Endothelial cell of umbilical vein (primary cell): Measurements from ENCODE around the gene ETV3. TPM values are rescaled to one million over a fixed set of nuclear protein-coding genes. Genes with fewer than 3 reads are reported as not detected.

Experiments used
- BruUV-seq: library from RNA; stranded (reverse); fragments of 400-500 nt; replicated peaks from 2 replicates; lab custom pipeline; 2021; lab: Mats Ljungman, UMichigan
- CTCF ChIA-PET: fragments of 300-600, 350-600 bp; sonication (Branson Sonifier 250); formaldehyde crosslinking; loops from one replicate; lab custom pipeline; 2021; ENCODE audit warnings: antibody characterized with exemption, inconsistent platforms; lab: Charles Lee
- POLR2A ChIA-PET: fragments of 300-600, 350-600 bp; sonication (Branson Sonifier 250); formaldehyde crosslinking; loops from one replicate; lab custom pipeline; 2021; ENCODE audit warnings: antibody characterized with exemption, inconsistent platforms; lab: Charles Lee
- DNase-seq: peaks from one replicate; pipeline ENCODE4 v3.0.0-alpha.2; 2011; ENCODE audit warnings: low read depth, low spot score
- FAIRE-seq: peaks from 2 replicates; lab custom pipeline; 2011; peaks lifted over from hg19 to GRCh38; lab: Jason Lieb, UNC
- H2AFZ ChIP-seq: 2 replicates; pipeline ENCODE4 v1.6.0; 2012; ENCODE audit warnings: low read depth, low read length, control low read depth, inconsistent platforms
- H3K27ac ChIP-seq: 2 replicates; pipeline ENCODE4 v1.5.1; 2011; ENCODE audit warnings: low read depth, mild to moderate bottlenecking, control low read depth, low read length, moderate library complexity; ENCODE audit not compliant: insufficient read depth
- H3K27me3 ChIP-seq, 2 experiments: 2 replicates each; pipeline versions ENCODE4 v1.6.0 to v1.6.1; 2011; ENCODE audit warnings: low read length in 2 of 2, mixed read lengths in 1 of 2; ENCODE audit not compliant: control insufficient read depth in 2 of 2, insufficient read depth in 2 of 2
- H3K36me3 ChIP-seq, 2 experiments: 2 replicates in 1 of 2; 3 replicates in 1 of 2; pipeline ENCODE4 v1.5.1; 2011; ENCODE audit warnings: low read length in 2 of 2, mild to moderate bottlenecking in 1 of 2, moderate library complexity in 1 of 2; ENCODE audit not compliant: control insufficient read depth in 2 of 2, insufficient read depth in 2 of 2; ENCODE audit errors: extremely low read depth in 1 of 2
- H3K4me1 ChIP-seq: 3 replicates; pipeline ENCODE4 v1.5.1; 2011; ENCODE audit warnings: mild to moderate bottlenecking, low read length; ENCODE audit not compliant: control insufficient read depth, insufficient read depth; ENCODE audit errors: extremely low read depth
- H3K4me2 ChIP-seq: 2 replicates; pipeline ENCODE4 v1.6.1; 2011; ENCODE audit warnings: low read length, control low read depth, mixed read lengths; ENCODE audit not compliant: insufficient read depth
- H3K4me3 ChIP-seq, 3 experiments: fragments of 200-600 bp in 1 of 3; sonication (generic), shearing (Covaris generic) in 1 of 3; replicated peaks in 1 of 3; 2 replicates each; pipeline ENCODE4 v1.5.1; 2011 to 2016; ENCODE audit warnings: control low read depth in 3 of 3, low read length in 3 of 3, mild to moderate bottlenecking in 2 of 3, inconsistent platforms in 1 of 3, low read depth in 1 of 3, moderate library complexity in 1 of 3; ENCODE audit not compliant: insufficient read depth in 1 of 3
- H3K79me2 ChIP-seq: 2 replicates; pipeline ENCODE4 v1.6.0; 2012; ENCODE audit warnings: low read length, inconsistent platforms; ENCODE audit not compliant: control insufficient read depth, insufficient read depth
- H3K9ac ChIP-seq: replicated peaks from 2 replicates; pipeline ENCODE3; 2011; ENCODE audit warnings: low read length, control low read depth; ENCODE audit not compliant: insufficient read depth; ENCODE audit errors: extremely low read depth
- H3K9me1 ChIP-seq: replicated peaks from 3 replicates; pipeline ENCODE4 v1.6.0; 2011; ENCODE audit warnings: mild to moderate bottlenecking, low read length; ENCODE audit not compliant: control insufficient read depth, insufficient read depth; ENCODE audit errors: extremely low read depth
- H3K9me3 ChIP-seq: replicated peaks from 2 replicates; pipeline ENCODE4 v1.5.1; 2012; ENCODE audit warnings: low read length, inconsistent platforms; ENCODE audit not compliant: control insufficient read depth, insufficient read depth
- H4K20me1 ChIP-seq: replicated peaks from 2 replicates; pipeline ENCODE3; 2011; ENCODE audit warnings: mild to moderate bottlenecking, low read length; ENCODE audit not compliant: control insufficient read depth, insufficient read depth; ENCODE audit errors: extremely low read depth
- EZH2 ChIP-seq: IDR thresholded peaks from 2 replicates; pipeline ENCODE4 v1.6.1; 2012; ENCODE audit warnings: borderline replicate concordance, low read depth, mild to moderate bottlenecking, moderate library complexity, low read length, inconsistent platforms; ENCODE audit not compliant: severe bottlenecking
- FOS ChIP-seq: IDR thresholded peaks from 2 replicates; pipeline ENCODE4 v1.6.1; 2011; ENCODE audit warnings: mild to moderate bottlenecking, low read length, moderate library complexity, borderline replicate concordance; ENCODE audit not compliant: insufficient read depth
- GATA2 ChIP-seq: IDR thresholded peaks from 2 replicates; pipeline ENCODE4 v1.7.0; 2011; ENCODE audit warnings: low read depth, mild to moderate bottlenecking, moderate library complexity, mixed read lengths, low read length; ENCODE audit not compliant: insufficient read length, insufficient read depth
- JUN ChIP-seq: IDR thresholded peaks from 2 replicates; pipeline ENCODE4 v1.6.1; 2011; ENCODE audit warnings: borderline replicate concordance, low read depth; ENCODE audit not compliant: insufficient read length, insufficient read depth
- MYC ChIP-seq: IDR thresholded peaks from one replicate; pipeline ENCODE4 v1.6.1; 2011; ENCODE audit warnings: mild to moderate bottlenecking, low read depth, low read length
- POLR2A ChIP-seq: IDR thresholded peaks from 2 replicates; pipeline ENCODE4 v1.6.1; 2012; ENCODE audit warnings: low read depth, mild to moderate bottlenecking, control low read depth, low read length
- POLR2AphosphoS5 ChIP-seq: IDR thresholded peaks from 2 replicates; pipeline ENCODE4 v1.6.1; 2012; ENCODE audit warnings: low read depth, mild to moderate bottlenecking, control low read depth, low read length, moderate library complexity; ENCODE audit not compliant: insufficient read depth
- dilution Hi-C: fragments of 300-500 bp; cut with MboI; formaldehyde crosslinking; loops from one replicate; pipeline ENCODE4 v1.15.0; 2019; ENCODE audit warnings: low sequenced_read_pairs; ENCODE audit not compliant: extremely low pct_ligation_motif_present
- intact Hi-C: fragments of 100-400 bp; cut with micrococcal nuclease; formaldehyde crosslinking; loops from one replicate; pipeline ENCODE4 v1.10.0; 2022
- polyA plus RNA-seq, 4 experiments: library from polyadenylated mRNA; depleted of rRNA in 3 of 4; stranded (reverse) in 3 of 4; unstranded in 1 of 4; fragments of >200 nt; gene quantifications; 2 replicates each; pipeline versions ENCODE4 v1.2.1 to v1.2.3, GENCODE V29; 2011 to 2012; ENCODE audit warnings: missing spikeins in 1 of 4
- total RNA-seq: library from RNA; stranded (reverse); gene quantifications from 2 replicates; pipeline ENCODE4 v1.2.3, GENCODE V29; 2021
- TF ChIP-seq, protein P1 (sequence below): IDR thresholded peaks from 2 replicates; pipeline ENCODE4 v1.6.1; 2011; ENCODE audit not compliant: insufficient read depth, insufficient read length
- TF ChIP-seq, protein P2 (sequence below), 2 donors: IDR thresholded peaks; 1 replicate in 1 of 2; 2 replicates in 1 of 2; pipeline ENCODE4 v1.5.1; 2011; ENCODE audit warnings: low read length in 2 of 2, mild to moderate bottlenecking in 2 of 2, moderate library complexity in 2 of 2, control low read depth in 1 of 2, inconsistent platforms in 1 of 2, low read depth in 1 of 2; ENCODE audit not compliant: insufficient read depth in 1 of 2; ENCODE audit errors: extremely low read depth in 1 of 2

The ETV3 gene
- total and polyA plus RNA-seq, 2 donors (not counting 3 experiments of a cell fraction or from before 2014, with no cell fraction given), result 6.8 to 22.3 TPM

DNA sequence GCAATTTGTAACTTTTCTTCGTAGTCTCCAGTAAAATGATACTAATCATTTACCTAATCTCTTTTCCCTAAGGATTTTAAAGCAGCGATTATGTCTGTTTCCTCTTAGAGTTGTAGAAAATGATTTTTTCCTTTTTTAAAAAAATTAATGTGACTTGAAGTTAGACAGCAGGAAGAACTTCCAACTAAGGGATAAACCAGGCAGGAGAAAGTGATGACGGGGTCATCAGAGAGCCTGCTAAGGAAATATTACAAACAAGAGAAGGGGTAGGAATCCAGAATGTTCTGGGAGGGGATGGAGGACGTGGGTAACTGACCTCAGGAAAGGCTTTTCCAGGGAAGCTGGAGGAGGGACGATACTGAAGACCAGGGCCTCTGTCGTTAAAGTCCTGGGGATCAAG is 29.7 kb downstream of the ETV3 start:
- BruUV-seq, result no TSS peak
- CTCF ChIA-PET, result interaction anchor here (14.4 kb wide), 1 partner anchor 18 kb away, joined by 160 read pairs; no protein-coding TSS in a partner anchor
- FAIRE-seq (no peak), DNase-seq (no peak)
- intact Hi-C loops, result no loop called here
- no peaks in the 10 kb centered on the region for H3K79me2 ChIP-seq
- POLR2A ChIA-PET, result no interaction called here
- TF ChIP-seq, protein P1, sequence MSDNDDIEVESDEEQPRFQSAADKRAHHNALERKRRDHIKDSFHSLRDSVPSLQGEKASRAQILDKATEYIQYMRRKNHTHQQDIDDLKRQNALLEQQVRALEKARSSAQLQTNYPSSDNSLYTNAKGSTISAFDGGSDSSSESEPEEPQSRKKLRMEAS, result no peak
- TF ChIP-seq POLR2A, result no peak
- no peak for TF ChIP-seq GATA2
- H3K4me1 ChIP-seq, result peaks cover 11% of the 10 kb centered on the region
- no peaks in the 10 kb centered on the region for H3K36me3 ChIP-seq
- H3K9me3 ChIP-seq, result no peaks in the 10 kb centered on the region
- H3K27ac ChIP-seq, result no peak overlapping the region
- H3K4me2 ChIP-seq, result no peak overlapping the region
- no peaks in the 10 kb centered on the region for H3K9me1 ChIP-seq
- H2AFZ ChIP-seq, result no peak overlapping the region
- no peak overlapping the region for H3K9ac ChIP-seq
- peaks cover 9 to 14% of the 10 kb centered on the region in 2 experiments for H3K27me3 ChIP-seq
- H4K20me1 ChIP-seq, result no peaks in the 10 kb centered on the region
- dilution Hi-C loops, result no loop called here
- no peak overlapping the region for H3K4me3 ChIP-seq

DNA sequence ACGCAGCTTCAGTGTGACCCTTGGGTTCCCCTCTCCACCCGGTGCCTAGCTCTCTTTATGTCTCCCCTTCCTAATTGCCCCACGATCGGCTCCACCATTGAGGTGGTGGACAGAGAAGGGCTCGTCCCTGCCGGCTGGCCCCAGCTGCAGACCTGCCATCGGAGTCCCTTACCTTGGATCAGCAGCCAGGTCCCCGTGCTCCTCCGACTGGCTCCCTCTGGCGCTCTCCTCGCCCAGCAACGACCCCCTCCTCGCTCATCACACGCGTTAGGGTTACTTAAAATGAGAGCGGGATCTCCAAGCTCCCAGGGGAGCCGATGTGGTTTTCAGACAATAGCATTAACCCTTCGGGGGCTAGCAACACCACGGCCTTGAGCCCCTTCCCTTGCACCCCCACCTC is 30.5 kb downstream of the ETV3 start:
- no TSS peak for BruUV-seq
- intact Hi-C loops, result no loop called here

More for the DNA sequence above, 30.5 kb downstream of the ETV3 start:
- H3K9ac ChIP-seq, result no peak overlapping the region
- ChIA-PET CTCF (interaction anchor here (1.6 to 14.4 kb wide), 3 partner anchors 17 to 49 kb away, joined by 8 to 160 read pairs (median 16); no protein-coding TSS in a partner anchor), POLR2A (no interaction called here)
- no peaks in the 10 kb centered on the region for H3K9me3 ChIP-seq
- H3K27ac ChIP-seq, result no peak overlapping the region
- TF ChIP-seq, protein P1, result no peak
- no peak for TF ChIP-seq MYC
- no peak for TF ChIP-seq POLR2A
- TF ChIP-seq GATA2, result no peak
- no peak for TF ChIP-seq JUN
- TF ChIP-seq, protein P2, sequence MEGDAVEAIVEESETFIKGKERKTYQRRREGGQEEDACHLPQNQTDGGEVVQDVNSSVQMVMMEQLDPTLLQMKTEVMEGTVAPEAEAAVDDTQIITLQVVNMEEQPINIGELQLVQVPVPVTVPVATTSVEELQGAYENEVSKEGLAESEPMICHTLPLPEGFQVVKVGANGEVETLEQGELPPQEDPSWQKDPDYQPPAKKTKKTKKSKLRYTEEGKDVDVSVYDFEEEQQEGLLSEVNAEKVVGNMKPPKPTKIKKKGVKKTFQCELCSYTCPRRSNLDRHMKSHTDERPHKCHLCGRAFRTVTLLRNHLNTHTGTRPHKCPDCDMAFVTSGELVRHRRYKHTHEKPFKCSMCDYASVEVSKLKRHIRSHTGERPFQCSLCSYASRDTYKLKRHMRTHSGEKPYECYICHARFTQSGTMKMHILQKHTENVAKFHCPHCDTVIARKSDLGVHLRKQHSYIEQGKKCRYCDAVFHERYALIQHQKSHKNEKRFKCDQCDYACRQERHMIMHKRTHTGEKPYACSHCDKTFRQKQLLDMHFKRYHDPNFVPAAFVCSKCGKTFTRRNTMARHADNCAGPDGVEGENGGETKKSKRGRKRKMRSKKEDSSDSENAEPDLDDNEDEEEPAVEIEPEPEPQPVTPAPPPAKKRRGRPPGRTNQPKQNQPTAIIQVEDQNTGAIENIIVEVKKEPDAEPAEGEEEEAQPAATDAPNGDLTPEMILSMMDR (IDR thresholded peaks at IDR 0.05; ENCODE audit: extremely low read depth in 1 of 2, insufficient read depth in 1 of 2, low read depth in 1 of 2, low read length in 2 of 2), result no peak
- no peak for TF ChIP-seq FOS
- no peak for TF ChIP-seq EZH2
- no peak for TF ChIP-seq POLR2AphosphoS5
- no peaks in the 10 kb centered on the region for H3K9me1 ChIP-seq
- peaks cover 9 to 10% of the 10 kb centered on the region in 2 experiments for H3K27me3 ChIP-seq
- H3K79me2 ChIP-seq, result no peaks in the 10 kb centered on the region
- no peaks in the 10 kb centered on the region for H4K20me1 ChIP-seq
- no peak overlapping the region for H2AFZ ChIP-seq
- H3K4me1 ChIP-seq, result peaks cover 11% of the 10 kb centered on the region
- DNase-seq, result no peak
- no peaks in the 10 kb centered on the region for H3K36me3 ChIP-seq
- H3K4me3 ChIP-seq, result no peak overlapping the region
- dilution Hi-C loops, result no loop called here
- no peak overlapping the region for H3K4me2 ChIP-seq
- no peak for FAIRE-seq
